NCI-H187 (cell line): ENCODE measurements around the gene ZNF526.

ENCODE experiments used
- DNase-seq, 2 experiments: peaks; one replicate each; lab custom pipeline; 2025; lab: John Stamatoyannopoulos, UW

Gene ZNF526

GRCh38 chr19:42219812-42220750 is at the start of gene ZNF526:
Gene ZNF526, plus strand, starts transcription at chr19:42220312. Its CDS starts 4,092 bp downstream, at chr19:42224404.
- DNase-seq = peak; percentile 96 to 98

GRCh38 chr19:42170715-42171114 is 49.4 kb upstream of the ZNF526 start:
- no peak for DNase-seq

GRCh38 chr19:42172261-42172660 is 47.9 kb upstream of the ZNF526 start:
- no peak for DNase-seq

- no peak for DNase-seq
Observed at GRCh38 chr19:42173695-42174094, 46.4 kb upstream of the ZNF526 start.

GRCh38 chr19:42174188-42174587 is 45.9 kb upstream of the ZNF526 start:
- no peak for DNase-seq

GRCh38 chr19:42174958-42175734 is 45.0 kb upstream of the ZNF526 start:
- DNase-seq = no peak

- DNase-seq = peak in 1 of 2 experiments; percentile 67
Observed at GRCh38 chr19:42175952-42176648, 44.0 kb upstream of the ZNF526 start.

GRCh38 chr19:42176649-42176989 is 43.5 kb upstream of the ZNF526 start:
- DNase-seq = peak; percentile 76 to 94

GRCh38 chr19:42176990-42177685 is 43.0 kb upstream of the ZNF526 start:
- DNase-seq = peak; percentile 76 to 97

GRCh38 chr19:42177686-42178019 is 42.5 kb upstream of the ZNF526 start:
- no peak for DNase-seq

- no peak for DNase-seq
Observed at GRCh38 chr19:42178791-42179674, 41.1 kb upstream of the ZNF526 start.

GRCh38 chr19:42184401-42184861 is 35.7 kb upstream of the ZNF526 start:
- DNase-seq = peak; percentile 64 to 77

GRCh38 chr19:42185277-42185676 is 34.8 kb upstream of the ZNF526 start:
- no peak for DNase-seq

- DNase-seq = no peak
Observed at GRCh38 chr19:42188665-42189064, 31.4 kb upstream of the ZNF526 start.

- no peak for DNase-seq
Observed at GRCh38 chr19:42189133-42189532, 31.0 kb upstream of the ZNF526 start.

- DNase-seq = no peak
Observed at GRCh38 chr19:42191330-42191729, 28.8 kb upstream of the ZNF526 start.

GRCh38 chr19:42191855-42192254 is 28.3 kb upstream of the ZNF526 start:
- peak; percentile 48 to 76 for DNase-seq

- DNase-seq = no peak
Observed at GRCh38 chr19:42193294-42193693, 26.8 kb upstream of the ZNF526 start.

GRCh38 chr19:42193706-42194105 is 26.4 kb upstream of the ZNF526 start:
- DNase-seq = no peak
